NCI-H446 treated with DMSO at 0.1 percent for 48 hours (cell line): Measurements from ENCODE around the gene CCDC12.

Experiments used
- DNase-seq: peaks from one replicate; lab custom pipeline; 2025; lab: John Stamatoyannopoulos, UW

CCDC12 gene

DNA sequence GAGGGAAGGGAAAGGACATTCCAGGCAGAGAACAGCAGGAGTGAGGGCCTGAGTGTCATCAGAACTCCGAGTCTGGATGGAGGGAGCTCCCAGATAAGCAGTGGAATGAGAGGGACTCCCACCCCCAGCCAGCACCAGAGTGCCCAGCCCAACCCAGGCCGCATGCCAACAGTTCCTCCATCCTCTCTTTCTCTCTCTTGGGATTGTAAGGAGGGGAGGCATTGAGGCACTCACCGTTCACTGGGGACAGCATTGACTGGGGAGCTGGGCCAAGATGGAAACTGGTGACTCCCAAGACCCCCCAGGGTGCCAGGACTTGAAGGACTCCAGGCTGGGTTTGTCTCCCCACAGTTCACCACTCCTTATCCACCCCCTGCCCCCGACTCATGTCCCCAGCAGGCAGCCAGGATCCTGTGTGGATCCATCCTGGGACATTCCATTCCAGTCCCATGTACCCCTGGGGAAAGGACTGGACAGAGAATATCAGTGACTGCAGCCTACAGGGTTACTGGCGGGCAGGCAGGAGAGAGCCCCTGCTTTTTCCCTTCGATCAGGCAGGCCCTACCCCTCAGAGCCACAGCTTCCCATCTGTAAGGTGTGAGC is 83.3 kb downstream of the CCDC12 start:
- no peak for DNase-seq

DNA sequence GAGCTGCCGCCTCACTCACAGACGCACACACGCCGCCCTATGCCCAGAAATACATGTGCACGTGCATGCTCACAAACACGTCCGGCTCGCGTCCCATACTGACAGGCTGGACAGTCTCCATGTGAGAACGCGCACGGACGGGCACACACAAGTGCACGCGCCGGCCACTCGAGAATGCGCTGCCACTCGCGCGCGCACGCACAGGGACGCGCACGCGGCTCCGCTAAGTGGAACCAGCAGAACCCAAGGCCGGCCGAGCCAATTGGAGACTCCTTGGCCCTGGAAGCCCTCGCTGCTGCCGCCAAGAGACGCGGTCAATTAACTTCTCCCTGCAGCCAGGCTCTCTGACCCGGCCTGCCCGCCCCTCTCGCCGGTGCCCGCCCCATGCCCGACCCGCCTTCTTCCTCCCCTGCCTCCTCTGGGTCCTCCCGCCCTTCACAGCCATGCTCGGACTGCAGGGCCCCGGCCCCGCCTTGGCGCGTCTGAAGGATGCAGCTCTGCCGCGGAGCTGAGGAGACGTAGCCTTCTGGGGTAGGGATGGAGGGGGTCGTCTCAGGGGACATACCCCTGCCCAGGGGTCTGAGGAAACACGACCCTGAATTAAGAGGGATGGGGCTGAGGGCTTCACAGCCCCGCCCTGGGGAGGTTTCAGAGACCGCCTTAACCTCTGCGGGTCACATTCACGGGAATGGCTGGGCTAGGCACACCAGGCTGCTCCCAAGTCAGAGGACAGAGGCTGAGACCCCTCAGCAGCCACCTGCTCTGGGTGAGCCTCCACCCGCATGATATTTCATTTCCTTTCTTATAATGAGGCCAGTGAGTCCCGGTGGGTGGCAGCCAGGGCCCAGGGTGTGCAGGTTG is 84.0 kb downstream of the CCDC12 start:
- no peak for DNase-seq

DNA sequence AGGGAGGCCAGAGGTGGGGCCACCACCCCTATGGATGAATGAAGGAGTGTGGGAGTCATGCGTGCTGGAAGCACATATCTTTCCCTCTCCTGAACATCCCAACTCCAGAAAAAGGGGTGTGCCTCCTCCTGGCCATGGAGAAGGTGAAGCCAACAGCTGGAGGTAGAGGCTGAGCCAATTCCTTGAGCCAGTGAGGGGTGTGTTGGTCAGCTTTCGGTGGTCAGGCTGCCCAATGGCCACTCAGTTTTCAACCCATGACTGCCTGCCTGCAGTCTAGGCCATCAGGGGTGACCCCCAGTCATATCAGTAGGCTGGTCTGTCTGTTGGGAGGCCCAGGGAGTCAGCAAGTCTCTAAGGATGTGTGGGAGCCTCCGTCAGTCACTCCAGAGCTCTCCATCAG is 85.4 kb downstream of the CCDC12 start:
- DNase-seq, result no peak

DNA sequence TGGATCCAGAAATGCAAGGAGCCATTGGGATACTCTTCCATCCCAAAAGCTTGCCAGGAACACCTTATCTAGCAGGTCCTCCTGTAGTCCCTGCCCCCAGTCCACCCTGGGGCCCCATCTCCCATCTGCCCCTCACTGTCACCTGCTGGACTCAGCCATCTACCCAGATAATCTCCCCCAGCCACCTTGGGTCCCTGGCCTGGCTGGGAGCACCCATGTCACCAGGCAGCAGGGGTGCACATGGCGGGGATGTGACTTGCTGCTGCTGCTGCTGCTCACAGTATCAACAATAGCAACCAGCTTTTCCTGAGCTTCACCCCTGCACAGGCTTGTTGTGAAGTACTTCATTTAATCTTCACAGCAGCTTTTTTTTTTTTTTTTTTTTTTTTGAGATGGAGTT is 86.4 kb downstream of the CCDC12 start:
- DNase-seq, result no peak

DNA sequence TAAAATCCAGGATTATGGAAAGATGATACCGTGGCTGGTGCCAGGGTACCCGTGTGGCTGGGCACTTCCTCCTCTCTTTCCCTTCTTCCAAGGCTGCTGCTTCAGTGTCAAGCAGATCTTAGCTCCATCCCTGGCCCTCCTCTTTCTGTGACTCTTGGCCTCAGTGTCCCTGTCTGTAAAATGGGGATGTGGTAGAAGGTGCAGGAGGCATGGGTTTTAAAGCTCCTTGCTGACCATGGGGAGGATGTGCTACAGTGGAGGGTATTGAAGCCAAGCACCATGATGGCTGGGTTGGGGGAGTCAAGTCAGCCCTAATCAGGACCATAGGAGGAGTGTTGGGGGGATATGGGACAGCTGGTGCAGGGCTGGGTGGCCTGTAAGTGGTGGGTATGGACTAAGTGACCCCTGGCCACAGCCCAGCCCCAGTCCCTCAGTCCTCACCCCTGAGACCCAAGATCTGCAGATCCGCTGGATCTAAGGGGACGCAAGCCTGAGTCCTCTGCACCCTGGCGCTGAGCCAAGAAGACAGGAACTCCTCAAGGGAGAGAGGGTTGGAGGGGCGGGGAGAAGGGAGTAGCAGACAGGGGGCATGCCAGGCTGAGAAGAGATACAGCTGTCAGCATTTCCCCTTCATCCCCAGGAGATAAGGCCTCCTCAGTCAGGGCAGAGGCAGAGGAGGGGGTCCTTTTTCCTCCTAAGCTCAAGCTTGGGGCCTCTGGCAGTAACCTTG is 87.0 kb downstream of the CCDC12 start:
- DNase-seq, result no peak

DNA sequence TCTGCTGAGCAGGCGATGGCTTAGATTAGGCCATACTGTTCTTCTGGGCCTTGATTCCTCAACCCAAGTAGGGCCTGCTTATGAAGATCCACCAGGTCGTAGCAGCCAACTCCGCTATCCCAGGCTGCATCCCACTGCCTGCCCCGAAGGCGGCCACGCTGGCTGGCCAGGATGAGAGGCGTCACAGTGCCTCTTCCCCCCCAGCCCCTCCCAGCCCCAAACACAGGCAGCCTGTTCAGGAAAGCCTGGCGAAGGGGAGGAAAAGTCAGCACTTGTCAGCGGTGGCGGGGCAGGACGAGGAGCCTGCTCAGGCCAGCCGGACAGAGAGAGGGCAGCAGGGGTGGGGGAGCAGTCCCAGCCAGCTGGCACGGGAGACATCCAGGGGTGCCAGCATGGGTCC is 87.8 kb downstream of the CCDC12 start:
- DNase-seq, result no peak

DNA sequence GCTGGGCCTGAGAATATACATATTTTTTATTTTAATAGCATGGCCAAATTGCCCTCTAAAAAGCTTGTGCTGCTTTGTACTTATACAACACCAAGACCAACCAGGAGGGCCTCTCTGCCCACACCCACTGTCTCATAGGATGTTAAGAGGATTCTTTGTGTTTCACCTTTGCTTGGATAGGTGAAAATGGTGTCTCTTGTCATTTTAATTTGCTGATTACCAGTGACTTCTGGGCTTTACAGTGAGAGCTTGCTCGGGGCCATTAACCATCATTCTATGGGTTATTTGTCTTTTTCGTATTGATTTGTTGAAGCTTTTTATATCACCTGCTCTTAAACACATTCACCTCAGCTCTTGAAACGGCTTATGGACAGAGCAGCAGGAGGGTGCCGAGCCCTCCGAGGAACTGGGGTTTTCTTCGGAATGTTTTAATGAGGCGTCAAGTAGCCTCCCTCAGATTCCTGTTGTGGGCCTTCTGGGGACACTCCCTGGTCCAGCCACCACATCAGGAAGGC is 88.5 kb downstream of the CCDC12 start:
- DNase-seq, result no peak

DNA sequence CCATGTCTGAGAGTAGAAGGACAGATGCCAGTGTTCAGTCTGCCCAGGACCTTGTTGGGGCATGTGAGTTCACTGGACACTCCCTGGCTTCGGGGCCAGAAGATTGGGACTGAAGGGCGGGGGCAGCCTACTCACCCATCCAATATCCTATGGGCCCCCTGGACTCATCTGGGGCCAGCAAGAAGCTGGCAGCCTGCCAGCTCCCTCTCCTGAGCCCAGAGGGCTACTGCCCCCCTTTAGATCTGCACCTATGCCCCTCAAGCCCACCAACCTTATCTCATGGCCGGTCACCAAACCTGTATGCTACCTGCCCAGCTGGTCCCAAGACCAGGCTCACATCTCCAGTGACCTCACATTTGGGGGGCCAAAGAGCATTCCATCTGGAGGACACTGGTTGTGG is 90.9 kb downstream of the CCDC12 start:
- no peak for DNase-seq

DNA sequence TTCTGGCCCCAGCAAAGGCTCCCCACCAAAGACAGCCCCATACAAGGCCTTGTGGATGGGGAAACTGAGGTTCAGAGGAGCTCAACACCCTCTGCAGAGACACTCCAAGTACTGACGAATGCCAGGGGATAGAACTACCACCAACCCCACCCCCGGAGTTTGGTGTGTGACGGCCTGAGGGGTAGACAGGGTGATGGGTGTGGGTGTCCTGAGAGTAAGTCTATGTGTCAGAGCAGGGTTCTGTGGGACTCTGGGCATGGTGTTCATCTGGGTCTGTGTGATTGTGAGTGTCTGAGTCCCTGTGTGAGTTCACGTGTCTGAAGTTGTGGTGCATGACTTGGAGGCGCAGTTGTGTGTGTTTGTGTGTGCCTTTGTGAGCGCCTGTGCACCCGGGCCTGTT is 91.6 kb downstream of the CCDC12 start:
- DNase-seq, result no peak

DNA sequence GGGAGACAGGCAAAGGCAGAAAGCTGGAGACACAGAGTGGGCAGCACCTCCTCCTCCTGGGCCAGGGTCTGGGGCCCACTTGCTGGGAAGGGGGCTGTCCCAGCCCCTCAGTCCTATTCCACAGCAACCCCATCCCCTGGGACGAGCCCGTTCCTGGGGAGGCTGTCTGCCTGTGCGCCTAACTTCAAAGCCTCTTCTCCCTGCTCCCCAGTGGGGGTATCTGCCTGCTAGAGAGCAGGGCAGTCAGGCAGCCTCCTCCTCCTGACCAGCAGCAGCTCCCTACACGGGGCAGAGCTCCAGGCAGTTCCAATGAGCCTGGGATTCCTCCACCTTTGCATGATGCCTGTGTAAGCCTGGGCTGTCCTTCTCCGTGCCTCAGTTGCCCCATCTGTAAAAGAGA is 92.1 kb downstream of the CCDC12 start:
- no peak for DNase-seq

DNA sequence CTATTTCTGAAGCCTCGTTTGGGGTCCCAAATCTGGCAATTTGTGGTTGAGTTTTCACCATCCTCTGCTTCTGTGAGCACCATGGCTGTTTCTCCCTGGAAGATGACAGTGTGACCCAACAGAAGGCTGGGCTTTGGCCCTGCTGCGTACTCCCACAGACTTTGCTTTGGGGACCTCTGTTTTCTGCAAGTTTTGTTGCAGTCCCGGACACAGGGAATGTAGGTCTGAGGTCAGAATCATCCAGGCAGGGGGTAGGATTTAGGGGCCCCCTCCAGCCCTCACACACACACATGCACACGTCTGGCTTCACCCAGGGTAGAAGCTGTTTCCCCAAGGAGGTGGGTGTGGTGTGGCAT is 92.7 kb downstream of the CCDC12 start:
- DNase-seq, result no peak

DNA sequence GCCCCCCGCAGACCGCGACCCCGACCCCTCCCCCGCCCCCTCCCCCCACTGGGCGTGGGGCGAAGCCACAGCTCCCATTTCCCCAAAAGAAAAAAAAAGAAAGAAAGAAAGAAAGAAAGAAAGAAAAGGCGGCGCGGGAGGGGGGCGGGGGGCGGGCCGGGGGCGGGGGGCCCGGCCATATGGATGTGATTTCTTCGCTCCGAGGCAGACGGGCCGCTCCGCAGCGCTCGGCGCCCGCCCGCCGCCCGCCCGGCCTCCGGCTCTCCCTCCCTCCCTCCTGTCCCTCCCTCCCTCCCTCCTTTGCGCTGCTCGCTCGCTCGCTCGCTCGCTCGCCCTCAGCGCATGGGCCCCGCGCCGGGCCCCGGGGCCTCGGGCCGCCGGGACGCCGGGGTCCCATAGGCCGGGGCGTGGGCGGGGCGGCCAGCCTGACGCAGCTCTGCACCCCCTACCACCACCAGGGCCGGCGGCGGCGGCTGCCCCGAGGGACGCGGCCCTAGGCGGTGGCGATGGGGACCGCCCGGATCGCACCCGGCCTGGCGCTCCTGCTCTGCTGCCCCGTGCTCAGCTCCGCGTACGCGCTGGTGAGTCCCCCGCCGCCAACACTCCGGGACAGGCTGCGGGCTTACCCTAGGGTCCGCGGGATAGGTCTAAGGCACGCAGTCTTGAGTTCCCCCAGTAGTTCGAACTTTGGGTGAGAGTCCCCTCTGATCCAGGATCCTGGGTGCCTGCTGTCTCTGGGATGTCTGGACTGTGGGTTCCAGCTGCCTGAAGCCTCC is 93.3 kb downstream of the CCDC12 start:
- DNase-seq, result no peak

DNA sequence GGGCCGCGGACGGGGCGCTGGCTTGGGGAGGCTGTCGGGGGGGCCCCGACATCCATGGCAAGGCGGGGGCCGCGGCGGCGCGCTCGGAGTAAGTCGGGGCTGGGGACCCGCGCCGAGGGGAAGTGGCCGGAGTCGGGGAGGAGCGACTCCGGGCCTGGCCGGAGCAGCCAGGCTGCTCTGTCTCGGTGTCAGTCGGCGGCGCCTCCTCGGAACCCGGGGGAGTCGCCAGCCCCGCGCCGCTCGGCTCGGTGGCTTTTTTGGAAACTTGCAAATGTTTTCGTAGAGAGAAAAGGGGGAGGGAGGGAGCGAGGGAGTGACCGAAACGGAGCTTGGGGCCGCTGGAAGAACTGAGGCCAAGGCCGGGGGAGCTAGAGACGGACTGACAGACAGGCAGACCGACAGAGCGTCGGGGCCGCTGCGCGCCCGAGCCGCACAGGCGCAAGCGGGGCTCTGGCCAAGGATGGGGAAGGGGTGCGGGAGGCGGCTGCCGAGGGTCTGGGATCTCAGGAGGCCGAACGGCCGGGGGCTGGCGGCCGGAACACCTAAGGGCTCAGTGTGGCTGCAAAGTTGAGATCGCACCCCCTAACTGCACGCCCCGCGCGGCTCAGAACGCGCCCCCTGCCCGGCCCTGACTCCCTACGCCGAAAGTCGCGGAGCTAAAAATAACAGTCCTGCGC is 94.0 kb downstream of the CCDC12 start:
- DNase-seq, result no peak

DNA sequence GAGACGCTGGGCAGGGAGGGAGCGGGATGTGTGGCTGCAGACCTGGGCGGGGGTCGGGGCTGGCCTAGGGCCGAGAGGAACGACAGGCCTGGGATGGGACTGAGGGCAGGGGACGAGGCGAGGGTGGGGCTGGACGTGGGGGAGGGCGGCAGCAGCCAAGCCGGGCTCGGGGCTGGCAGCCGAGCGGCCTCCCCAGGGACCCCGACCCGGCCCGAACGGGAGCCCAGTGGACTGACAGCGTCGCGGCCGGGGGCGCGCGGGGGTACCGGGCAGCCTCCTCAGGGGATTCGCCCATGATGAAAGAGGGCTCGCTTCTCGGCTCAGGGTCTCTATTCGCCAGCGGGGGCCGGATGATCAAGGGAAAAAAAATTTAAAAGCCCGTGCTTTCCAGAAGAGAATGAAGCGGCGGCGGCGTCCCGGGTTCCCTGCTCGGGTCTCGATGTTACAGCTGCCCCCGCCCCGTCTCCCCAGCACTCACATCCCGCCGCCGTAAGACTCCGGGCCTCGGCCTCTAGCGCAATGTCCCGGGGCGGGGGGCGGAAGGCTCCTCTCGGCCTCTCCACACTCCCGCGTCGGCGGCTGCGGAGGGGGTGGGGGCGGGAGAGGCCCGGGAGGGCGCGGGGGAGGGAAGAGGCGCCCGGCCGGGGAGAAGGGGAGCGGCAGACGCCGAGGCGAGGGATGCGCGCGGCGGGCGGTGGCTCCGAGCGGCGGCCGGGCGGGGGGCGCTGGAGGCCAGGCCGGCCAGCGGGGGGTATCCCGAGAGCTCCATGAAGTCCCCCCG is 94.8 kb downstream of the CCDC12 start:
- no peak for DNase-seq

DNA sequence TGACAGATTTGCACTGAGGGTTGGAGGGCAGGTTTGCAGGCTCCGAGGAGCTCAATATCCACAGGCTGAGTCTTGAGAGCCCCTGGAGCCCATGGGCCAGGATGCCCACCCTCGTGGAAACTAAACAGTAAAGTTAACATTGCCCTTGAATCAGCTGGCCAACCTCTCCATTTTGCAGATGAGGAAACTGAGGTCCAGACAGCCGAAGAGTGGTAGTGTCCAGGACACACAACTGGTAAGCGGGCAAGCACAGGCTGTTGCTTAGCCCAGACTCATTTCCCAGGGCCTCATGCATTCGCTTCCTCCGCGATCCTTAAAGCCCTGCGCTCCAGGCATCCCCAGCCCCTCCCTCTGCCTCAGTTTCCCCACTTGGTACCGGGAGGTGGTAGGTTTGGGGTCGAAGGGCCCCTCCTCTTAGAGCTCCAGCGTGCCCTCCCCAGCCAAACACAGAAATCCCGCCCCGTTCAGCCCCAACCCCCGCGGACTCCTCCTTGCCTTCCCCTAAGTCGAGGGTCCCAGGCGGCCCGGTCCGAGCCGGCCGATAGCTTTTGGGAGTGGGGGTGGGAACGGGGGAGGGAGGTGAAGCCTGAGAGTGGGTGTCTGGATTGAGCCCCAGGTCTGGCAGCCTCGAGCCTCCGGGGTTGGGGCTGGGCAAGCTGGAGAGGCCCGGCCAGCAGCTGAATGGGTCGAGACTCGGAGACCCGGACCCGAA is 95.5 kb downstream of the CCDC12 start:
- no peak for DNase-seq

DNA sequence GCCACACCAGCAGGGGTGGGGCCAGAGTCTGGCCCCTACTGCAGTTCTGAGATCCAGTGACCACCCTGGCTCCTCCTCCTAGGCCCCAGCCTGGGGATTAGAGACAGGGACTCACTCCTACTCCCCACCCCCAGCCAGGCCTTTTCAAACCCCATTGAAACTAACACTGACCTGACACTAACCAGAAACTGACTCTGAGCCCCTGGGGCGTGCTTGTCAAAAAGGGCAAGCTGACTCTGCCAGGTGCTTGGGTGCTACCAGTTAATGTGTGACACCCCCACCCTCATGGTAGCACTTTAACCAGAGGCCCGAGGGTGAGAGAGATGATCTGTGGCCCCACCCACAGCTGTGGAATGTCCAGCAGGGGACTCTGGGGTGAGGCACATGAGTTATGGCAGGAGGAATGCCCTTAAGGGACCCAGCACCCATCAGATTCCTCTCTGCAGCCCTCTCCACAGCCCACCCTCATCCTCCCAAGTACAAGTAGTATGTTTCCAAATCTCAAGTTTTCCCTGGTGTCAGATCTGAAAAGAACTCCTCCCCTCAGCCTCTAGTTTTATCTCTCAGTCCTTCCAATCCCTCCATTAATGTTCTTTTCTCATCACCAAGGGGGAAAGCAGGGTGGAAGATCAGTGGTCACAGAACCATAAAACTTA is 97.6 kb downstream of the CCDC12 start:
- DNase-seq, result no peak

DNA sequence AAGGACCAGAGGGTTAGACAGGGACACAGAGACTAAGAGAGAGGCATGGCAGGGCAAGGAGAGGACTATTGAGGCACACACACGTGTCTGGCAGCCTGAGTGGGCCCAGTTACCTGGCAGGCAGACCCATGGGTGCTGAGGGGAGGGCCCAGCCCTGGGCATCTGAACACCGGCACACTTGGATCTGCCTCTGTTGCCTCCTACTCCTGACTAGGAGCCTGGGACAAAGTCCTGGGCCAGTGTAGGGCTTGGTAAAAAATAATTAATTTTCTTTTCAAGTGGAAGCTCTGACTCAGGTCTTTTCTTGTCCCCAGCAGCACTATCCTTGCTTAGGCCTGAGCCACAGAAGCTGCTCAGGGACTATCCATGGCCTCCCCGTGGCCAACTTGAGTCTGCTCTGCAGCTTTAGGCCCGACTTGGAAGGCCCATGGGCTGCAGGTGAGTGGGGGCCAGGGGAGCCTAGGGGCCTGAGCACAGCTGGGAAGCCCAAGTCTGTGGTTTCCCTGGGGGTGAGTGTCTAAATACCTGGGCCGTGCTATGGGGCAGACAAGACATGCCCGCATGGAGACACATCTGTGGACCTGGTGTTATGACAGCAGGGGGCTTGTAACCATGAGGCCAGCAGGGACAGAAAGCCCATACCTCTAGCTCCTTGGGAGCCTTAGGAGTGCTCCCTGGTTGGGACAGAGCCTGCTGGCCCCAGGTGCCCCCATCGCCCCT is 99.0 kb downstream of the CCDC12 start, which contains the start of gene PTH1R:
PTH1R (plus strand) TSS at position 316 of the 720 bp plus-strand sequence. CDS start 5,839 bp downstream, outside the sequence.
- no peak for DNase-seq
